ENCODE data around the gene NFIC.
A peak's percentile ranks its signal among the peaks of the same experiment; 100 is the strongest.
"Not testable (repeated sequence)": the region's sequence is repeated elsewhere in the genome, so short reads cannot be mapped to it uniquely, and the experiment has no call there.

Gene NFIC

DNA sequence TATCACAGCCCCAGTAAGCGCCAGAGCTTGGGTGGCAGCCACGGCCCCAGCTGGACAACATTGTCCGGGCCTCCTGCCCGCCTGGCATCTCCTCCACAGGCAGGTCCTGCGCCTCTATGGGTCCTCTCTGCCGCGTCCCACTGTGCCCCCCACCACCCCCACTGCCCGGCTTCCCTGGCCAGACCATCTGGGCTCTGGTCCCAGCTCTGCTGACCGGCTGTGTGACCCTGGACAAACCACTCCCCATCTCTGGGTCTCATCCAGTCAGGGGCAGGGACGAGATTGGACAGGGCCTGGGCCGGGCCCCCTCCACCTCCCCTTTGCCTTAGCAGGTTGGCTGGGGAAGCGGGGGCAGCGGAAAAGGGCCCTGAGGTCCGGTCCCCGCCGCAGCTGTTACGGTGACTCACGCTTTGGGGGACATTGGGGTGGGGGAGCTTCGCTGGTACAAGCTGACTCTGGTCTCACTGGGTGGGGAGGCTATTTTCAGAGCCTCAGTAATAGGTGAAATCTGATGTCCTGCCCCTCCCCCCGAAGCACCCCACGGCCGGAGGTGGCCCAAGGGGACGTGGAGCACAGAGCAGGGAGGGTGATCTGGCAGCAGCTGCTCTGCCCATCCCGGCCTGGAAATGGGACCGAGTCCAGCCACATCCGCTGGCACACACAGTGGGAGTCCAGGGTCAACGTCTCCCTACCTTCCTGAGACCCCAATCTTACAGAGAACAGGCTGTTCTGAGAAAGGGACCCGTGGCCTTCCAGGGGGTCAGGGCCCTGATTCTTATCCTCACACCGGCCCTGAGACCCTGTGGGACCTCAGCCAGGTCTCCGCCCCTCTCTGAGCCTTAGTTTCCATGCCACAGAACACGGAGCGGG lies 9.1 kb downstream of the NFIC start:
- Histone ChIP-seq H2AFZ (ENCODE audit: low read length) (no peak overlapping the region), H3K79me2 (ENCODE audit: insufficient read depth, low read length) (peaks cover 65% of the 10 kb centered on the region), H3K36me3 (ENCODE audit: insufficient read depth, low read length) (no peaks in the 10 kb centered on the region), H3K4me3 (ENCODE audit: low read length, poor library complexity, severe bottlenecking) (peak overlapping the region; percentile 49), H3K27me3 (ENCODE audit: insufficient read depth, low read length, poor library complexity, severe bottlenecking) (no peaks in the 10 kb centered on the region), H3K4me2 (ENCODE audit: low read depth, low read length, poor library complexity, severe bottlenecking) (peak overlapping the region; percentile 73), H3K4me1 (ENCODE audit: insufficient read depth, low read length, poor library complexity, severe bottlenecking) (peaks cover 29% of the 10 kb centered on the region), H3K9me2 (replicated peaks; ENCODE audit: low read depth, low read length) (no peaks in the 10 kb centered on the region), H3K9me3 (ENCODE audit: insufficient read depth, low read depth, low read length) (no peaks in the 10 kb centered on the region), H3F3A (ENCODE audit: low read depth) (no peaks in the 10 kb centered on the region; the same call in 1 of the 2 replicates), H4K20me1 (ENCODE audit: insufficient read depth, low read length, poor library complexity, severe bottlenecking) (peaks cover 44% of the 10 kb centered on the region), H3K9ac (ENCODE audit: low read depth, low read length, poor library complexity, severe bottlenecking) (peak overlapping the region; percentile 44)
- no peak for TF ChIP-seq EZH2phosphoT487 (IDR thresholded peaks at IDR 0.05; ENCODE audit: borderline replicate concordance)

DNA sequence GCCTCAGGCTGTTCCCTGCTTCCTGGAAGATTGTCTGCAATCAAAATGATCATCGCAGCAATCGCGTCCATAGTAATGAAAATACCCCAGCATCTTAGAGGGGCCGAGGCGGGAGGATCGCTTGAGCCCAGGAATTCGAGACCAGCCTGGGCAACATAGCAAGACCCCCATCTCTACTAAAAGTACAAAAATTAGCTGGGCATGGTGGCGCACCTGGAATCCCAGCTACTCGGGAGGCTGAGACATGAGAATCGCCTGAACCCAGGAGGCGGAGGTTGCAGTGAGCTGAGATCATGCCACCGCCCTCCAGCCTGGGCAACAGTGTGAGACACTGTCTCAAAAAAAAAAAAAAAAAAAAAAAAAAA lies 9.7 kb downstream of the NFIC start:
- H3K4me2 ChIP-seq (ENCODE audit: low read depth, low read length, poor library complexity, severe bottlenecking); H3K9me2 ChIP-seq (replicated peaks; ENCODE audit: low read depth, low read length); H3K27me3 ChIP-seq (ENCODE audit: insufficient read depth, low read length, poor library complexity, severe bottlenecking); H3K36me3 ChIP-seq (ENCODE audit: insufficient read depth, low read length); H3K9me3 ChIP-seq (ENCODE audit: insufficient read depth, low read depth, low read length); H3K9ac ChIP-seq (ENCODE audit: low read depth, low read length, poor library complexity, severe bottlenecking); H3K4me3 ChIP-seq (ENCODE audit: low read length, poor library complexity, severe bottlenecking); H3F3A ChIP-seq (ENCODE audit: low read depth); H2AFZ ChIP-seq (ENCODE audit: low read length): not testable (repeated sequence)
- Histone ChIP-seq H3K4me1 (ENCODE audit: insufficient read depth, low read length, poor library complexity, severe bottlenecking) (peaks cover 23% of the 10 kb centered on the region), H3K79me2 (ENCODE audit: insufficient read depth, low read length) (peaks cover 65% of the 10 kb centered on the region), H4K20me1 (ENCODE audit: insufficient read depth, low read length, poor library complexity, severe bottlenecking) (peaks cover 37% of the 10 kb centered on the region)

GRCh38 chr19:3378352-3379150 lies 12.2 kb downstream of the NFIC start:
- H4K20me1 ChIP-seq (ENCODE audit: insufficient read depth, low read length, poor library complexity, severe bottlenecking), result peaks cover 37% of the 10 kb centered on the region
- no peaks in the 10 kb centered on the region for H3K9me2 ChIP-seq (replicated peaks; ENCODE audit: low read depth, low read length)
- no peak overlapping the region for H3K9ac ChIP-seq (ENCODE audit: low read depth, low read length, poor library complexity, severe bottlenecking)
- H3K36me3 ChIP-seq (ENCODE audit: insufficient read depth, low read length), result peaks cover 20% of the 10 kb centered on the region; the same call in 1 of the 2 replicates
- H3K4me1 ChIP-seq (ENCODE audit: insufficient read depth, low read length, poor library complexity, severe bottlenecking), result peaks cover 16% of the 10 kb centered on the region
- H3K9me3 ChIP-seq (ENCODE audit: insufficient read depth, low read depth, low read length), result no peaks in the 10 kb centered on the region
- H3K27me3 ChIP-seq (ENCODE audit: insufficient read depth, low read length, poor library complexity, severe bottlenecking), result no peaks in the 10 kb centered on the region
- H3K4me2 ChIP-seq (ENCODE audit: low read depth, low read length, poor library complexity, severe bottlenecking), result no peak overlapping the region
- peaks cover 67% of the 10 kb centered on the region for H3K79me2 ChIP-seq (ENCODE audit: insufficient read depth, low read length)
- TF ChIP-seq EZH2phosphoT487 (IDR thresholded peaks at IDR 0.05; ENCODE audit: borderline replicate concordance) (no peak), CTCF (conservative IDR thresholded peaks at IDR 0.05; ENCODE audit: low read length) (no peak)
- H3F3A ChIP-seq (ENCODE audit: low read depth), result no peaks in the 10 kb centered on the region; the same call in 1 of the 2 replicates
- no peak overlapping the region for H2AFZ ChIP-seq (ENCODE audit: low read length)
- H3K4me3 ChIP-seq (ENCODE audit: low read length, poor library complexity, severe bottlenecking), result no peak overlapping the region

DNA sequence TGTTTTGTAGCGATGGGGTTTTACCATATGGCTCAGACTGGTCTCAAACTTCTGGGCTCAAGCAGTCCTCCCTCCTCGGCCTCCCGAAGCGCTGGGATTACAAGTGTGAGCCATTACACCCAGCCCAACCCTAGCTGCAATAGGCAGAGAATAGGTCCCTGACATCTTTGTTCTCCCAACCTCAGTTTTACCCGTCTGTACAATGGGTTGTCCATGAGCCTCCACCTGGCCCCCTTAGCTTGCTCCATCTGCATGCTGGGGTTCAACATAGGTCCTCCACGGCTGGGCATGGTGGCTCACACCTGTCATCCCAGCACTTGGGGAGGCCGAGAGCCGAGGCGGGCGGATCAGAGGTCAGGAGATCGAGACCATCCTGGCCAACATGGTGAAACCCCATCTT lies 14.4 kb downstream of the NFIC start:
- Histone ChIP-seq H3K36me3 (ENCODE audit: insufficient read depth, low read length) (peaks cover 22% of the 10 kb centered on the region; the same call in 1 of the 2 replicates), H3K4me2 (ENCODE audit: low read depth, low read length, poor library complexity, severe bottlenecking) (no peak overlapping the region), H3K27me3 (ENCODE audit: insufficient read depth, low read length, poor library complexity, severe bottlenecking) (no peaks in the 10 kb centered on the region), H3F3A (ENCODE audit: low read depth) (no peaks in the 10 kb centered on the region; the same call in 1 of the 2 replicates), H3K9ac (ENCODE audit: low read depth, low read length, poor library complexity, severe bottlenecking) (no peak overlapping the region), H3K79me2 (ENCODE audit: insufficient read depth, low read length) (peaks cover 62% of the 10 kb centered on the region), H3K4me1 (ENCODE audit: insufficient read depth, low read length, poor library complexity, severe bottlenecking) (peaks cover 4% of the 10 kb centered on the region), H3K9me3 (ENCODE audit: insufficient read depth, low read depth, low read length) (no peaks in the 10 kb centered on the region), H3K4me3 (ENCODE audit: low read length, poor library complexity, severe bottlenecking) (no peak overlapping the region), H2AFZ (ENCODE audit: low read length) (no peak overlapping the region), H3K9me2 (replicated peaks; ENCODE audit: low read depth, low read length) (no peaks in the 10 kb centered on the region), H4K20me1 (ENCODE audit: insufficient read depth, low read length, poor library complexity, severe bottlenecking) (peaks cover 31% of the 10 kb centered on the region)
- TF ChIP-seq EZH2phosphoT487 (IDR thresholded peaks at IDR 0.05; ENCODE audit: borderline replicate concordance), result no peak
- TF ChIP-seq CTCF (conservative IDR thresholded peaks at IDR 0.05; ENCODE audit: low read length), result no peak

Measured in Loucy (cell line).